Vagina (tissue), 2 donors: ENCODE results near the gene COL9A3.

ENCODE experiments used
- CTCF ChIP-seq, 3 experiments: fragments of 450-650 bp in 2 of 3; fragments of 200-600 bp in 1 of 3; sonication (generic) in 1 of 3; IDR thresholded peaks; one replicate each; pipeline ENCODE4 v1.5.1; 2017 to 2019; ENCODE audit warnings: antibody characterized with exemption in 3 of 3, mild to moderate bottlenecking in 2 of 3, moderate library complexity in 2 of 3
- POLR2A ChIP-seq, 2 donors: fragments of 450-650 bp; IDR thresholded peaks; one replicate each; pipeline ENCODE4 v1.6.1; 2017; ENCODE audit warnings: antibody characterized with exemption in 2 of 2, mild to moderate bottlenecking in 2 of 2, moderate library complexity in 2 of 2
- POLR2AphosphoS5 ChIP-seq, 2 donors: sonication (generic); formaldehyde crosslinking; IDR thresholded peaks; one replicate each; pipeline ENCODE4 v1.9.0; 2017; ENCODE audit warnings: antibody characterized with exemption in 2 of 2, mild to moderate bottlenecking in 2 of 2, low read depth in 1 of 2; ENCODE audit not compliant: insufficient read depth in 1 of 2

- TF ChIP-seq CTCF (IDR thresholded peaks at IDR 0.05) (no peak), POLR2A (IDR thresholded peaks at IDR 0.05) (no peak), POLR2AphosphoS5 (IDR thresholded peaks at IDR 0.05; ENCODE audit: insufficient read depth in 1 of 2, low read depth in 1 of 2) (no peak)
Observed at GRCh38 chr20:62836967-62837490, 20.2 kb downstream of the COL9A3 start.
